GM12872 (cell line): Measurements from ENCODE around the gene MYL10.

Experiments
- CTCF ChIP-seq: IDR thresholded peaks from 3 replicates; pipeline ENCODE4 v1.5.1; 2011; ENCODE audit warnings: low read depth, mild to moderate bottlenecking, low read length, moderate library complexity; ENCODE audit not compliant: insufficient read depth

MYL10 gene

GRCh38 chr7:101673951-101674350 lies 44.9 kb upstream of the MYL10 start:
- no peak for TF ChIP-seq CTCF

GRCh38 chr7:101673315-101673714 lies 44.2 kb upstream of the MYL10 start:
- TF ChIP-seq CTCF, result no peak

- no peak for TF ChIP-seq CTCF
Observed at GRCh38 chr7:101671371-101672356, 42.6 kb upstream of the MYL10 start.

- TF ChIP-seq CTCF, result peak; percentile 48; the same call in 2 of the 3 replicates
Observed at GRCh38 chr7:101669307-101669706, 40.2 kb upstream of the MYL10 start.

DNA sequence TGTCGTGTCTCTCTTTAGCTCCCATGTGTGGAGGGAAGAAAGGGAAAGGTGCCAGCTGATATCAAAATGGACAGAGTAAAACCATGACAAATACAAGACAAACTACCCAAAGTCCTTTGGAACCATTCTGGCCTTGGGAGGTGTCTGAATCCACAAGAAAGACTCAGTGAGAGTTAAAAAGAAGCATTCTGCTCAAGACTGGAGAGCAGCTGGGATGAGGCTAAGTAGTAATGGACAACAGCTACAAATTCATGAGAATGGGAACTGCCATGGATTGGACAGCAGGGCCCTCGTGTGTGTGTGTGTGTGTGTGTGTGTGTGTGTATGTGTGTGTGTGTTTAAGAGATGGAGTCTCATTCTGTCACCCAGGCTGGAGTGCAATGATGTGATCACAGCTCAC lies 39.6 kb upstream of the MYL10 start:
- no peak for TF ChIP-seq CTCF

DNA sequence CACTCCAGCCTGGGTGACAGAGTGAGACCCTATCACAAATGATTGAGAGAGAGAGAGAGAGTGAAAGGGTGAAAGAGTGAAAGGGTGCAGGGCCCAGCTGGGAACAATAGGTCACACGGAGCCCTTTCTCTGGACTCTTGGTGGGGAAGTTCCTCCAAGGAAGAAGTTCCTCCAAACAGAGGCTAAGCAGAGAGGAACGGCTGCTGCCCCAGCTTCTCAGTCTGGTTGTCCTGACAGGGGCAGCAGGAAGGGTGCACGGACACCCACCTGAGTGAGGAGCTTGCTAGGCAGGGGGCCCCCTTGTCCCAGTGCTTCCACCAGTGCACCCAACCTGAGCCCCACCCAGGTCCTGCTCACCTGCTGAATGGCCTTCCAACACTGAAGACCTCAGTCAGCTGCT lies 38.8 kb upstream of the MYL10 start:
- no peak for TF ChIP-seq CTCF

DNA sequence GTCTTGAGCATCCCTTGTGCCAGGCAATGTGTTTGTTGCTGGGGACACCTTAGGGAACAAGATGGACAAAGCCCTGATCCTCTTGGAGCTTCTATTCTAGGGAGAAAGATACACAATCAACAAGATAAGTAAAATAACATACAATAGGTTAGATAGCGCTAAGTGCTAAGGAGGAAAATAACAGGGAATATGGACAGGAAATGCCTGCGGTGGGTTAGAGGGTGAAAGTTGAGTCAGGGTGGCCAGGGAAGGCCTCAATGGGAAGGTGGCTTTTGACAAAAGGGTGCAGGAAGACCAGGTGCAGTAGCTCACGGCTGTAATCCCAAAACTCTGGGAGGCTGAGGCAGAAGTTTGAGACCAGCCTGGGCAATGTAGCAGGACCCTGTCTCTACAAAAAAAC lies 38.3 kb upstream of the MYL10 start:
- no peak for TF ChIP-seq CTCF
